NCI-H510A (cell line): ENCODE measurements around the gene ABHD18.

Source experiments
- DNase-seq: peaks from one replicate; lab custom pipeline; 2025; lab: John Stamatoyannopoulos, UW

Gene ABHD18

GRCh38 chr4:128068918-128069317 lies 103.7 kb downstream of the ABHD18 start:
- DNase-seq: no peak

- no peak for DNase-seq
Measured at GRCh38 chr4:128076464-128076863, 111.3 kb downstream of the ABHD18 start.
